PFSK-1 (cell line): ENCODE measurements around the gene ARNT2.

ENCODE experiments used
- FOXP2 ChIP-seq: optimal IDR thresholded peaks from 2 replicates; pipeline ENCODE3; 2011; ENCODE audit warnings: borderline replicate concordance, control low read depth, inconsistent platforms; ENCODE audit not compliant: insufficient read depth; ENCODE audit errors: extremely low read length, extremely low read depth
- POLR2AphosphoS5 ChIP-seq: IDR thresholded peaks from 2 replicates; pipeline ENCODE4 v1.6.1; 2012; ENCODE audit warnings: low read depth, mild to moderate bottlenecking, control low read depth, low read length, moderate library complexity
- REST ChIP-seq, 2 experiments: IDR thresholded peaks; 2 replicates each; pipeline versions ENCODE4 v1.6.1 to v1.8.0; 2011 to 2012; ENCODE audit warnings: low read depth in 2 of 2, low read length in 2 of 2, control low read depth in 1 of 2, inconsistent platforms in 1 of 2, mild to moderate bottlenecking in 1 of 2, moderate library complexity in 1 of 2; ENCODE audit not compliant: insufficient read depth in 1 of 2
- SIN3A ChIP-seq: IDR thresholded peaks from 2 replicates; pipeline ENCODE4 v1.6.1; 2012; ENCODE audit warnings: mild to moderate bottlenecking, low read length, moderate library complexity, borderline replicate concordance; ENCODE audit not compliant: insufficient read depth
- TAF1 ChIP-seq: IDR thresholded peaks from 2 replicates; pipeline ENCODE4 v1.6.1; 2012; ENCODE audit warnings: low read length, control low read depth, borderline replicate concordance; ENCODE audit not compliant: insufficient read depth

ARNT2 gene

GRCh38 chr15:80456517-80457492 lies 52.6 kb downstream of the ARNT2 start:
- TF ChIP-seq POLR2AphosphoS5 (no peak), FOXP2 (no peak), REST (IDR thresholded peaks at IDR 0.05; ENCODE audit: insufficient read depth in 1 of 2, low read depth in 2 of 2, low read length in 2 of 2) (no peak), TAF1 (no peak), SIN3A (no peak)

GRCh38 chr15:80457896-80458295 lies 53.7 kb downstream of the ARNT2 start:
- TF ChIP-seq REST (IDR thresholded peaks at IDR 0.05; ENCODE audit: insufficient read depth in 1 of 2, low read depth in 2 of 2, low read length in 2 of 2), result no peak
- TF ChIP-seq POLR2AphosphoS5, result no peak

- no peak for TF ChIP-seq SIN3A
- TF ChIP-seq TAF1, result no peak
- no peak for TF ChIP-seq FOXP2
- TF ChIP-seq POLR2AphosphoS5, result no peak
- no peak for TF ChIP-seq REST (IDR thresholded peaks at IDR 0.05; ENCODE audit: insufficient read depth in 1 of 2, low read depth in 2 of 2, low read length in 2 of 2)
These were observed 54.4 kb downstream of the ARNT2 start for GRCh38 chr15:80458580-80458979.

GRCh38 chr15:80459380-80459779 lies 55.2 kb downstream of the ARNT2 start:
- no peak for TF ChIP-seq FOXP2
- TF ChIP-seq TAF1, result no peak
- TF ChIP-seq REST (IDR thresholded peaks at IDR 0.05; ENCODE audit: insufficient read depth in 1 of 2, low read depth in 2 of 2, low read length in 2 of 2), result no peak
- no peak for TF ChIP-seq POLR2AphosphoS5
- no peak for TF ChIP-seq SIN3A

GRCh38 chr15:80459818-80460217 lies 55.6 kb downstream of the ARNT2 start:
- TF ChIP-seq SIN3A (no peak), TAF1 (no peak), POLR2AphosphoS5 (no peak), REST (IDR thresholded peaks at IDR 0.05; ENCODE audit: insufficient read depth in 1 of 2, low read depth in 2 of 2, low read length in 2 of 2) (no peak), FOXP2 (no peak)
